DOHH2 (cell line): ENCODE data around the gene CLCN3.

Experiments used
- H3F3A ChIP-seq: fragments of 200-600 bp; sonication (generic), shearing (Covaris generic); 2 replicates; pipeline ENCODE4 v1.6.0; 2016; ENCODE audit warnings: antibody characterized with exemption, mild to moderate bottlenecking; ENCODE audit not compliant: control insufficient read depth, insufficient read depth
- H3K27ac ChIP-seq: fragments of 200-600 bp; sonication (generic); 2 replicates; pipeline ENCODE4 v1.5.1; 2014; ENCODE audit warnings: low read depth, mild to moderate bottlenecking, low read length, moderate library complexity
- H3K27me3 ChIP-seq: fragments of 200-600 bp; sonication (generic); 2 replicates; pipeline ENCODE4 v1.6.1; 2014; ENCODE audit warnings: mild to moderate bottlenecking, low read length, mixed read lengths; ENCODE audit not compliant: control insufficient read depth
- H3K36me3 ChIP-seq: fragments of 200-600 bp; sonication (generic); 2 replicates; pipeline ENCODE4 v1.6.1; 2014; ENCODE audit warnings: mild to moderate bottlenecking, low read length, moderate library complexity, mixed read lengths; ENCODE audit not compliant: control insufficient read depth
- H3K4me1 ChIP-seq: fragments of 200-600 bp; sonication (generic); 2 replicates; pipeline ENCODE4 v1.6.1; 2014; ENCODE audit warnings: mild to moderate bottlenecking, low read length, mixed read lengths; ENCODE audit not compliant: control insufficient read depth
- H3K4me2 ChIP-seq: fragments of 200-600 bp; sonication (generic); 2 replicates; pipeline ENCODE4 v1.6.0; 2014; ENCODE audit warnings: mild to moderate bottlenecking, low read length, moderate library complexity
- H3K4me3 ChIP-seq: fragments of 200-600 bp; sonication (generic); 2 replicates; pipeline ENCODE4 v1.5.1; 2014; ENCODE audit warnings: mild to moderate bottlenecking, low read length, mixed read lengths
- H3K79me2 ChIP-seq: fragments of 200-600 bp; sonication (generic); 2 replicates; pipeline ENCODE4 v1.6.1; 2014; ENCODE audit warnings: mild to moderate bottlenecking, low read length, mixed read lengths; ENCODE audit not compliant: control insufficient read depth
- H3K9me2 ChIP-seq: fragments of 200-600 bp; sonication (generic); replicated peaks from 2 replicates; pipeline ENCODE4 v1.6.1; 2014; ENCODE audit warnings: mild to moderate bottlenecking, low read length, mixed read lengths; ENCODE audit not compliant: control insufficient read depth
- H3K9me3 ChIP-seq: fragments of 200-600 bp; sonication (generic); 2 replicates; pipeline ENCODE4 v1.6.1; 2014; ENCODE audit warnings: antibody characterized with exemption, low read length, mixed read lengths; ENCODE audit not compliant: control insufficient read depth, insufficient read depth
- H4K20me1 ChIP-seq: fragments of 200-600 bp; sonication (generic); 2 replicates; pipeline ENCODE4 v1.6.0; 2014; ENCODE audit warnings: low read depth, mild to moderate bottlenecking, antibody characterized with exemption, low read length, moderate library complexity; ENCODE audit not compliant: control insufficient read depth, insufficient read depth
- EZH2phosphoT487 ChIP-seq: fragments of 200-600 bp; sonication (generic); IDR thresholded peaks from 2 replicates; pipeline ENCODE4 v1.6.1; 2017; ENCODE audit warnings: borderline replicate concordance, mild to moderate bottlenecking, antibody characterized with exemption, low read length, moderate library complexity, mixed read lengths
- TF ChIP-seq, protein P1 (sequence below): fragments of 200-600 bp; sonication (generic); IDR thresholded peaks from one replicate; pipeline ENCODE4 v1.5.1; 2014; ENCODE audit warnings: antibody characterized with exemption, mild to moderate bottlenecking, low read depth, low read length; ENCODE audit not compliant: poor library complexity, severe bottlenecking

Gene CLCN3

DNA sequence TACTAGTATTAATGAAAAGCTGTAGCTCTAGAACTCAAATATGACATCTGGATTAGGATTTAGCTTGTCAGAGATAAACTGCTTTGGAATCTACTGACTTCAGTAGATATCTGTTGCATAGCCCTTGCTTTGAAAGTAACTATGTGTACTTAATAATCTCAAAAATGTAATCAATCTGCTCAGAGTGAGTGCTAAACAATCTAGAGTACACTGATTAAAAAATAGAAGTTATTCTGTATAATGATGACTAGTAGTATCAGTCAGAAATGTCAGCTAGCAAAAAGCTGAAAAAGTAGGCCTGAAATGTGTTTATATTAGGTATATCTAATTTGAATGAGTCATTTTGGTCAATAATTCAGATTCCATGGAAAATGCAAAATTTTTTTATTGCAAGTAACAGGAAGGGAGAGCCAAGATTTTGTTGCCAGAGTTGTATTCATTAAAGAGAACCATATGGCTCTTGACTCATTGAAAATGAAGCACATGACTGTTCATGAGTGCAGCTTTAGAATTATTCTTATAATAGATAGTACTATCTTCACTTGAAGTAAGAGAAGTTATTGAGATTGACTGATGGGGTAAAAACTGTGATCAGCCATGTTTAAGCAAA, 20.0 kb downstream of the CLCN3 start:
- no peak overlapping the region for H3K4me2 ChIP-seq
- H3F3A ChIP-seq, result 0 out of 2 replicates have a peak, but pooled peaks cover 4% of the 10 kb centered on the region
- H3K9me3 ChIP-seq, result no peaks in the 10 kb centered on the region
- TF ChIP-seq, protein P1, sequence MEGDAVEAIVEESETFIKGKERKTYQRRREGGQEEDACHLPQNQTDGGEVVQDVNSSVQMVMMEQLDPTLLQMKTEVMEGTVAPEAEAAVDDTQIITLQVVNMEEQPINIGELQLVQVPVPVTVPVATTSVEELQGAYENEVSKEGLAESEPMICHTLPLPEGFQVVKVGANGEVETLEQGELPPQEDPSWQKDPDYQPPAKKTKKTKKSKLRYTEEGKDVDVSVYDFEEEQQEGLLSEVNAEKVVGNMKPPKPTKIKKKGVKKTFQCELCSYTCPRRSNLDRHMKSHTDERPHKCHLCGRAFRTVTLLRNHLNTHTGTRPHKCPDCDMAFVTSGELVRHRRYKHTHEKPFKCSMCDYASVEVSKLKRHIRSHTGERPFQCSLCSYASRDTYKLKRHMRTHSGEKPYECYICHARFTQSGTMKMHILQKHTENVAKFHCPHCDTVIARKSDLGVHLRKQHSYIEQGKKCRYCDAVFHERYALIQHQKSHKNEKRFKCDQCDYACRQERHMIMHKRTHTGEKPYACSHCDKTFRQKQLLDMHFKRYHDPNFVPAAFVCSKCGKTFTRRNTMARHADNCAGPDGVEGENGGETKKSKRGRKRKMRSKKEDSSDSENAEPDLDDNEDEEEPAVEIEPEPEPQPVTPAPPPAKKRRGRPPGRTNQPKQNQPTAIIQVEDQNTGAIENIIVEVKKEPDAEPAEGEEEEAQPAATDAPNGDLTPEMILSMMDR, result no peak
- TF ChIP-seq EZH2phosphoT487, result no peak
- no peaks in the 10 kb centered on the region for H3K9me2 ChIP-seq
- H3K36me3 ChIP-seq, result peaks cover 69% of the 10 kb centered on the region
- peaks cover 7% of the 10 kb centered on the region; the same call in 1 of the 2 replicates for H3K79me2 ChIP-seq
- no peaks in the 10 kb centered on the region for H4K20me1 ChIP-seq
- no peaks in the 10 kb centered on the region for H3K27me3 ChIP-seq
- no peak overlapping the region for H3K27ac ChIP-seq
- H3K4me3 ChIP-seq, result no peak overlapping the region
- H3K4me1 ChIP-seq, result no peaks in the 10 kb centered on the region

DNA sequence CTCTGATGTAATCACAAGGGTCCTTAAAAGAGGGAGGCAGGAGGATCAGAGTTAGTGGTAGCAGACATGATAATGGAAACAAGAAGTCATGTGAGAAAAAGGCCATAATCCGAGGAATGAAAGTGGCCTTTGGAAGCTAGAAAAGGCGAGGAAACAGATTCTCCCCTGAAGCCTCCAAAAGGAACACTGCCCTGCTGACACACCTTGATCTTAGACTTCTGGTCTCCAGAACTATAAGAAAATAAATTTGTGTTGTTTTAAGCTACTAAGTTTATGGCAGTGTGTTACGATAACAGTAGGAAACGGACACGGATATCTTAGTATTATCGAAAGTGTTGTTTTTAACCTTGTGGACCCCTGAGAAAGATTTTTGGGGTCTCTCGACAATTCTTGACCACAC, 24.4 kb downstream of the CLCN3 start:
- no peaks in the 10 kb centered on the region for H3F3A ChIP-seq
- H3K4me2 ChIP-seq, result no peak overlapping the region
- no peak for TF ChIP-seq EZH2phosphoT487
- TF ChIP-seq, protein P1, result no peak
- H3K79me2 ChIP-seq, result peaks cover 4% of the 10 kb centered on the region; the same call in 1 of the 2 replicates
- no peaks in the 10 kb centered on the region for H3K9me3 ChIP-seq
- peaks cover 31% of the 10 kb centered on the region for H3K36me3 ChIP-seq
- H3K27me3 ChIP-seq, result no peaks in the 10 kb centered on the region
- H4K20me1 ChIP-seq, result no peaks in the 10 kb centered on the region
- peaks cover under 1% of the 10 kb centered on the region for H3K4me1 ChIP-seq
- no peaks in the 10 kb centered on the region for H3K9me2 ChIP-seq
- no peak overlapping the region for H3K4me3 ChIP-seq
- no peak overlapping the region for H3K27ac ChIP-seq

DNA sequence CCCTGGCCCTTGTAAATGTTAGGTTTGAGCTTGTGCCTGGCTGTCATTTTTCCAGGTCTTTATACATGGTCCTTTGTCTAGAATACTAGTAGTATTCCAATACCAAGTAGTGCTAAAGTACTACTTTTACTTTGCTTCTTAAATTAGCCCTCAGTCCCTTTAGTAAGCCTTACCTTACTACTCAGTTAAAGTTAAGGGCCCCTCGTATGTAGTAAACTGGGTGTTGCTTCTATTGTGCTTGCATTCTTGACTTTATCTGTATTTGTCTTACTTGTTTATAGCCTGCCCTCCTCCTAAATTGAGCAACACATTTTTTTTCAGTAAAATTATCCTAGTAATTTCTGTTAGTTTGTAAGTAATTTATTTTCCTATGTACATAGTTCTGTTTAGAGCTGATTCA, 25.2 kb downstream of the CLCN3 start:
- Histone ChIP-seq H4K20me1 (no peaks in the 10 kb centered on the region), H3K27ac (no peak overlapping the region), H3K9me2 (no peaks in the 10 kb centered on the region), H3K36me3 (peaks cover 23% of the 10 kb centered on the region), H3K27me3 (no peaks in the 10 kb centered on the region), H3K79me2 (peaks cover 8% of the 10 kb centered on the region), H3K4me1 (peaks cover 7% of the 10 kb centered on the region), H3K4me2 (no peak overlapping the region), H3K9me3 (no peaks in the 10 kb centered on the region), H3F3A (no peaks in the 10 kb centered on the region), H3K4me3 (no peak overlapping the region)
- no peak for TF ChIP-seq EZH2phosphoT487
- TF ChIP-seq, protein P1, result no peak
